K562 (cell line): ENCODE data around the gene SLC7A8. TPM values are rescaled to one million over a fixed set of nuclear protein-coding genes. Genes with fewer than 3 reads are reported as not detected.

Source experiments
- CAMTA2 ChIP-seq: fragments of 250-450 bp; sonication (Bioruptor Pico); conservative IDR thresholded peaks from 2 replicates; pipeline ENCODE4 v1.5.1; 2022
- CREB3 ChIP-seq: fragments of 450-650 bp; conservative IDR thresholded peaks from 2 replicates; pipeline ENCODE4 v1.6.1; 2016; ENCODE audit warnings: missing genetic modification characterization, low read depth, mild to moderate bottlenecking, missing compliant biosample characterization, moderate library complexity
- FIP1L1 ChIP-seq: fragments of 200-400 bp; formaldehyde crosslinking; IDR thresholded peaks from 2 replicates; pipeline ENCODE4 v1.6.1; 2018; ENCODE audit warnings: mild to moderate bottlenecking, low read depth, low read length; ENCODE audit not compliant: poor library complexity, severe bottlenecking
- HCFC1 ChIP-seq: IDR thresholded peaks from 2 replicates; pipeline ENCODE4 v1.6.1; 2012; ENCODE audit warnings: low read depth, low read length, improper control_type of control experiment
- KDM1A ChIP-seq, 2 experiments: fragments of 450-650 bp; IDR thresholded peaks; 2 replicates each; pipeline ENCODE4 v1.6.1; 2016; ENCODE audit warnings: mild to moderate bottlenecking in 2 of 2
- MTF1 ChIP-seq: fragments of 250-450 bp; sonication (Bioruptor Pico); IDR thresholded peaks from 2 replicates; pipeline ENCODE4 v1.9.0; 2021; ENCODE audit warnings: moderate library complexity, mild to moderate bottlenecking, inconsistent platforms, borderline replicate concordance
- NONO ChIP-seq, 2 experiments: fragments of 200-400 bp in 1 of 2; fragments of 450-650 bp in 1 of 2; formaldehyde crosslinking in 1 of 2; IDR thresholded peaks; 2 replicates each; pipeline ENCODE4 v1.6.1; 2017; ENCODE audit warnings: low read depth in 2 of 2, mild to moderate bottlenecking in 2 of 2, moderate library complexity in 2 of 2, low read length in 1 of 2
- POLR2B ChIP-seq: fragments of 450-650 bp; IDR thresholded peaks from 2 replicates; pipeline ENCODE4 v1.6.1; 2018; ENCODE audit warnings: low read depth; ENCODE audit not compliant: partially characterized antibody
- POLR2G ChIP-seq: fragments of 200-400 bp; formaldehyde crosslinking; IDR thresholded peaks from 2 replicates; pipeline ENCODE4 v1.6.1; 2017; ENCODE audit warnings: low read depth, mild to moderate bottlenecking, antibody characterized with exemption, low read length, moderate library complexity
- RCOR1 ChIP-seq, 2 experiments: IDR thresholded peaks; 2 replicates each; pipeline ENCODE4 v1.6.1; 2012; ENCODE audit warnings: low read depth in 2 of 2, low read length in 2 of 2, borderline replicate concordance in 1 of 2, improper control_type of control experiment in 1 of 2
- RHOXF2B ChIP-seq: fragments of 250-450 bp; sonication (Bioruptor Pico); conservative IDR thresholded peaks from 2 replicates; pipeline ENCODE4 v1.5.1; 2021
- SMAD4 ChIP-seq: fragments of 250-450 bp; sonication (Bioruptor Pico); conservative IDR thresholded peaks from 2 replicates; pipeline ENCODE4 v1.8.0; 2021; ENCODE audit warnings: inconsistent platforms, mild to moderate bottlenecking, moderate library complexity
- SPI1 ChIP-seq: IDR thresholded peaks from 2 replicates; pipeline ENCODE4 v1.6.1; 2011; ENCODE audit warnings: low read depth, low read length, control low read depth, borderline replicate concordance
- TBP ChIP-seq: optimal IDR thresholded peaks from 2 replicates; pipeline ENCODE3; 2011; ENCODE audit warnings: low read depth, low read length, improper control_type of control experiment
- TCF7 ChIP-seq: sonication (generic); IDR thresholded peaks from 2 replicates; pipeline ENCODE4 v1.6.1; 2016; ENCODE audit warnings: antibody characterized with exemption, borderline replicate concordance
- ZBTB17 ChIP-seq: fragments of 450-650 bp; formaldehyde crosslinking; IDR thresholded peaks from 2 replicates; pipeline ENCODE4 v1.4.0; 2020; ENCODE audit warnings: mild to moderate bottlenecking
- ZNF174 ChIP-seq: fragments of 250-450 bp; sonication (Bioruptor Pico); IDR thresholded peaks from 2 replicates; pipeline ENCODE4 v1.4.0; 2020; ENCODE audit warnings: mild to moderate bottlenecking
- ZNF551 ChIP-seq: fragments of 250-450 bp; sonication (Bioruptor Pico); IDR thresholded peaks from 2 replicates; pipeline ENCODE4 v1.5.0; 2021; ENCODE audit warnings: mild to moderate bottlenecking, moderate library complexity
- polyA plus RNA-seq, 8 experiments: library from polyadenylated mRNA; depleted of rRNA in 4 of 8; stranded (reverse) in 5 of 8; unstranded in 3 of 8; fragments of >200 nt; fragmentation: Nextera tagmentation in 2 of 8; fragmentation: Illumina TruSeq in 1 of 8; extraction: Ambion mirVana in 2 of 8; extraction: Trizol in 1 of 8; gene quantifications; 2 replicates each; pipeline versions ENCODE4 v1.2.1 to v1.2.3, GENCODE V29; 2011 to 2014; ENCODE audit warnings: inconsistent platforms in 1 of 8, missing spikeins in 1 of 8
- total RNA-seq, 7 experiments: library from RNA; depleted of rRNA in 6 of 7; stranded (reverse); fragments of >200 nt in 6 of 7; fragmentation: Illumina TruSeq in 2 of 7; extraction: Trizol in 2 of 7; gene quantifications; 2 replicates each; pipeline versions ENCODE4 v1.2.1 to v1.2.3, GENCODE V29; 2011 to 2021; ENCODE audit warnings: low replicate concordance in 1 of 7
- TF ChIP-seq, protein P1 (sequence below), 2 experiments: IDR thresholded peaks; 2 replicates each; pipeline ENCODE4 v1.6.1; 2011; ENCODE audit warnings: borderline replicate concordance in 1 of 2, control low read depth in 1 of 2, low read depth in 1 of 2, low read length in 1 of 2, mild to moderate bottlenecking in 1 of 2, mixed read lengths in 1 of 2, moderate library complexity in 1 of 2; ENCODE audit not compliant: insufficient read depth in 1 of 2, insufficient read length in 1 of 2, poor library complexity in 1 of 2, severe bottlenecking in 1 of 2; ENCODE audit errors: extremely low read depth in 1 of 2
- TF ChIP-seq, protein P2 (sequence below): fragments of 450-650 bp; formaldehyde crosslinking; IDR thresholded peaks from 2 replicates; pipeline ENCODE4 v1.4.0; 2020; ENCODE audit warnings: mild to moderate bottlenecking, moderate library complexity
- TF ChIP-seq, protein P3 (sequence below): fragments of 450-650 bp; formaldehyde crosslinking; IDR thresholded peaks from 2 replicates; pipeline ENCODE4 v1.4.0; 2020; ENCODE audit warnings: mild to moderate bottlenecking, moderate library complexity
- TF ChIP-seq, protein P4 (sequence below): sonication (generic); formaldehyde crosslinking; IDR thresholded peaks from 2 replicates; pipeline ENCODE4 v1.8.0; 2022; ENCODE audit warnings: missing genetic modification reagents, mild to moderate bottlenecking, moderate library complexity, borderline replicate concordance

The SLC7A8 gene
- total and polyA plus RNA-seq, 9 of the 15 experiments (the other 6 are each of a cell fraction or from before 2014, with no cell fraction given) = 2.0 to 33.0 (median 6.0) TPM

GRCh38 chr14:23094666-23095195 is 88.7 kb downstream of the SLC7A8 start, which contains the start of gene ACIN1 (continued):
- TF ChIP-seq RCOR1 (IDR thresholded peaks at IDR 0.05; ENCODE audit: borderline replicate concordance in 1 of 2, low read depth in 2 of 2, low read length in 2 of 2) (no peak), RHOXF2B (CRISPR knock-in tag) (0 out of 2 replicates have a peak, but pooled peaks have one; percentile 44), ZBTB17 (CRISPR knock-in tag) (peak; percentile 62; the same call in 1 of the 2 replicates), SMAD4 (no peak; the same call in 1 of the 2 replicates), TCF7 (0 out of 2 replicates have a peak, but pooled peaks have one; percentile 46), HCFC1 (peak; percentile 21; the same call in 1 of the 2 replicates), POLR2B (peak; percentile 93), TBP (peak; percentile 89), MTF1 (CRISPR knock-in tag) (no peak), KDM1A (IDR thresholded peaks at IDR 0.05) (no peak), POLR2G (peak; percentile 96), NONO (IDR thresholded peaks at IDR 0.05; ENCODE audit: low read depth in 2 of 2, low read length in 1 of 2) (peak in 1 of 2 experiments; percentile 44; a peak in 1 of 4 replicates), ZNF551 (CRISPR knock-in tag) (no peak), CREB3 (tag) (no peak), ZNF174 (CRISPR knock-in tag) (no peak), SPI1 (0 out of 2 replicates have a peak, but pooled peaks have one; percentile 15), FIP1L1 (peak; percentile 49), CAMTA2 (CRISPR knock-in tag) (peak; percentile 47; the same call in 1 of the 2 replicates)
- TF ChIP-seq, protein P1, sequence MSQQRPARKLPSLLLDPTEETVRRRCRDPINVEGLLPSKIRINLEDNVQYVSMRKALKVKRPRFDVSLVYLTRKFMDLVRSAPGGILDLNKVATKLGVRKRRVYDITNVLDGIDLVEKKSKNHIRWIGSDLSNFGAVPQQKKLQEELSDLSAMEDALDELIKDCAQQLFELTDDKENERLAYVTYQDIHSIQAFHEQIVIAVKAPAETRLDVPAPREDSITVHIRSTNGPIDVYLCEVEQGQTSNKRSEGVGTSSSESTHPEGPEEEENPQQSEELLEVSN (IDR thresholded peaks at IDR 0.05; ENCODE audit: borderline replicate concordance in 1 of 2, extremely low read depth in 1 of 2, insufficient read depth in 1 of 2, insufficient read length in 1 of 2, low read depth in 1 of 2, low read length in 1 of 2, poor library complexity in 1 of 2, severe bottlenecking in 1 of 2) = peak; percentile 60 to 70
- TF ChIP-seq, protein P2, sequence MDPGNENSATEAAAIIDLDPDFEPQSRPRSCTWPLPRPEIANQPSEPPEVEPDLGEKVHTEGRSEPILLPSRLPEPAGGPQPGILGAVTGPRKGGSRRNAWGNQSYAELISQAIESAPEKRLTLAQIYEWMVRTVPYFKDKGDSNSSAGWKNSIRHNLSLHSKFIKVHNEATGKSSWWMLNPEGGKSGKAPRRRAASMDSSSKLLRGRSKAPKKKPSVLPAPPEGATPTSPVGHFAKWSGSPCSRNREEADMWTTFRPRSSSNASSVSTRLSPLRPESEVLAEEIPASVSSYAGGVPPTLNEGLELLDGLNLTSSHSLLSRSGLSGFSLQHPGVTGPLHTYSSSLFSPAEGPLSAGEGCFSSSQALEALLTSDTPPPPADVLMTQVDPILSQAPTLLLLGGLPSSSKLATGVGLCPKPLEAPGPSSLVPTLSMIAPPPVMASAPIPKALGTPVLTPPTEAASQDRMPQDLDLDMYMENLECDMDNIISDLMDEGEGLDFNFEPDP (CRISPR knock-in tag) = 0 out of 2 replicates have a peak, but pooled peaks have one; percentile 12
- TF ChIP-seq, protein P3, sequence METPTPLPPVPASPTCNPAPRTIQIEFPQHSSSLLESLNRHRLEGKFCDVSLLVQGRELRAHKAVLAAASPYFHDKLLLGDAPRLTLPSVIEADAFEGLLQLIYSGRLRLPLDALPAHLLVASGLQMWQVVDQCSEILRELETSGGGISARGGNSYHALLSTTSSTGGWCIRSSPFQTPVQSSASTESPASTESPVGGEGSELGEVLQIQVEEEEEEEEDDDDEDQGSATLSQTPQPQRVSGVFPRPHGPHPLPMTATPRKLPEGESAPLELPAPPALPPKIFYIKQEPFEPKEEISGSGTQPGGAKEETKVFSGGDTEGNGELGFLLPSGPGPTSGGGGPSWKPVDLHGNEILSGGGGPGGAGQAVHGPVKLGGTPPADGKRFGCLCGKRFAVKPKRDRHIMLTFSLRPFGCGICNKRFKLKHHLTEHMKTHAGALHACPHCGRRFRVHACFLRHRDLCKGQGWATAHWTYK (CRISPR knock-in tag) = 0 out of 2 replicates have a peak, but pooled peaks have one; percentile 70
- TF ChIP-seq, protein P4, sequence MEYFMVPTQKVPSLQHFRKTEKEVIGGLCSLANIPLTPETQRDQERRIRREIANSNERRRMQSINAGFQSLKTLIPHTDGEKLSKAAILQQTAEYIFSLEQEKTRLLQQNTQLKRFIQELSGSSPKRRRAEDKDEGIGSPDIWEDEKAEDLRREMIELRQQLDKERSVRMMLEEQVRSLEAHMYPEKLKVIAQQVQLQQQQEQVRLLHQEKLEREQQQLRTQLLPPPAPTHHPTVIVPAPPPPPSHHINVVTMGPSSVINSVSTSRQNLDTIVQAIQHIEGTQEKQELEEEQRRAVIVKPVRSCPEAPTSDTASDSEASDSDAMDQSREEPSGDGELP (CRISPR knock-in tag) = peak; percentile 73
